Neural progenitor cell (in vitro differentiated cells): ENCODE results near the gene SLC23A2. TPM values are rescaled to one million over a fixed set of nuclear protein-coding genes. Genes with fewer than 3 reads are reported as not detected.

ENCODE experiments used
- DNase-seq: peaks from one replicate; pipeline ENCODE4 v3.0.0-alpha.2; 2016; ENCODE audit warnings: low spot score
- H2AFZ ChIP-seq: fragments of 200-600 bp; sonication (generic); replicated peaks from 2 replicates; pipeline ENCODE4 v1.6.1; 2016; ENCODE audit warnings: antibody characterized with exemption
- H3F3A ChIP-seq: fragments of 200-600 bp; sonication (generic); 2 replicates; pipeline ENCODE4 v1.6.1; 2016; ENCODE audit warnings: antibody characterized with exemption, low read depth
- H3K27ac ChIP-seq: fragments of 200-600 bp; sonication (generic); 2 replicates; pipeline ENCODE4 v1.5.1; 2016; ENCODE audit warnings: mild to moderate bottlenecking
- H3K27me3 ChIP-seq: fragments of 200-600 bp; sonication (generic); 2 replicates; pipeline ENCODE4 v1.6.1; 2016; ENCODE audit warnings: mild to moderate bottlenecking, moderate library complexity
- H3K36me3 ChIP-seq: fragments of 200-600 bp; sonication (generic); 2 replicates; pipeline ENCODE4 v1.5.1; 2016
- H3K4me1 ChIP-seq: fragments of 200-600 bp; sonication (generic); 2 replicates; pipeline ENCODE4 v1.6.1; 2016; ENCODE audit warnings: mixed run types
- H3K4me2 ChIP-seq: fragments of 200-600 bp; sonication (generic); 2 replicates; pipeline ENCODE4 v1.6.1; 2016
- H3K4me3 ChIP-seq: fragments of 200-600 bp; sonication (generic); 2 replicates; pipeline ENCODE4 v1.5.1; 2016
- H3K79me2 ChIP-seq: fragments of 200-600 bp; sonication (generic); 2 replicates; pipeline ENCODE4 v1.6.1; 2016; ENCODE audit warnings: low read depth
- H3K9ac ChIP-seq: fragments of 200-600 bp; sonication (generic); 2 replicates; pipeline ENCODE4 v1.6.1; 2016
- H3K9me3 ChIP-seq: fragments of 200-600 bp; sonication (generic); 2 replicates; pipeline ENCODE4 v1.5.1; 2016; ENCODE audit warnings: low read depth
- H4K20me1 ChIP-seq: fragments of 200-600 bp; sonication (generic); 2 replicates; pipeline ENCODE4 v1.6.1; 2016; ENCODE audit warnings: low read depth
- H3K27ac Mint-ChIP-seq: 3 replicates; pipeline ENCODE4 v1.8.0; 2021; ENCODE audit warnings: mixed read lengths
- H3K27me3 Mint-ChIP-seq: 2 replicates; pipeline ENCODE4 v1.8.0; 2022; ENCODE audit warnings: low read depth, mild to moderate bottlenecking, inconsistent platforms, moderate library complexity, mixed read lengths; ENCODE audit not compliant: insufficient read depth
- H3K36me3 Mint-ChIP-seq: 3 replicates; pipeline ENCODE4 v1.8.0; 2021; ENCODE audit warnings: mixed read lengths
- H3K4me1 Mint-ChIP-seq: 3 replicates; pipeline ENCODE4 v1.8.0; 2021; ENCODE audit warnings: mixed read lengths
- H3K4me3 Mint-ChIP-seq: 3 replicates; pipeline ENCODE4 v1.8.0; 2021; ENCODE audit warnings: mild to moderate bottlenecking, moderate library complexity, mixed read lengths
- H3K9me3 Mint-ChIP-seq: 3 replicates; pipeline ENCODE4 v1.8.0; 2020; ENCODE audit warnings: mixed read lengths
- EZH2 ChIP-seq: fragments of 200-600 bp; sonication (generic); IDR thresholded peaks from 2 replicates; pipeline ENCODE4 v1.6.1; 2017; ENCODE audit warnings: antibody characterized with exemption, mild to moderate bottlenecking, moderate library complexity
- EZH2phosphoT487 ChIP-seq: fragments of 200-600 bp; sonication (generic); IDR thresholded peaks from 2 replicates; pipeline ENCODE4 v1.6.1; 2017; ENCODE audit warnings: antibody characterized with exemption
- total RNA-seq: library from RNA; depleted of rRNA; stranded (reverse); fragments of >200 nt; gene quantifications from 2 replicates; pipeline ENCODE4 v1.2.3, GENCODE V29; 2015; ENCODE audit warnings: low replicate concordance
- TF ChIP-seq, protein P1 (sequence below): fragments of 200-600 bp; sonication (generic); IDR thresholded peaks from 2 replicates; pipeline ENCODE4 v1.5.1; 2017; ENCODE audit warnings: antibody characterized with exemption, mild to moderate bottlenecking

The SLC23A2 gene
- total RNA-seq, 1 donor from 2014 or later, result 13.0 TPM

DNA sequence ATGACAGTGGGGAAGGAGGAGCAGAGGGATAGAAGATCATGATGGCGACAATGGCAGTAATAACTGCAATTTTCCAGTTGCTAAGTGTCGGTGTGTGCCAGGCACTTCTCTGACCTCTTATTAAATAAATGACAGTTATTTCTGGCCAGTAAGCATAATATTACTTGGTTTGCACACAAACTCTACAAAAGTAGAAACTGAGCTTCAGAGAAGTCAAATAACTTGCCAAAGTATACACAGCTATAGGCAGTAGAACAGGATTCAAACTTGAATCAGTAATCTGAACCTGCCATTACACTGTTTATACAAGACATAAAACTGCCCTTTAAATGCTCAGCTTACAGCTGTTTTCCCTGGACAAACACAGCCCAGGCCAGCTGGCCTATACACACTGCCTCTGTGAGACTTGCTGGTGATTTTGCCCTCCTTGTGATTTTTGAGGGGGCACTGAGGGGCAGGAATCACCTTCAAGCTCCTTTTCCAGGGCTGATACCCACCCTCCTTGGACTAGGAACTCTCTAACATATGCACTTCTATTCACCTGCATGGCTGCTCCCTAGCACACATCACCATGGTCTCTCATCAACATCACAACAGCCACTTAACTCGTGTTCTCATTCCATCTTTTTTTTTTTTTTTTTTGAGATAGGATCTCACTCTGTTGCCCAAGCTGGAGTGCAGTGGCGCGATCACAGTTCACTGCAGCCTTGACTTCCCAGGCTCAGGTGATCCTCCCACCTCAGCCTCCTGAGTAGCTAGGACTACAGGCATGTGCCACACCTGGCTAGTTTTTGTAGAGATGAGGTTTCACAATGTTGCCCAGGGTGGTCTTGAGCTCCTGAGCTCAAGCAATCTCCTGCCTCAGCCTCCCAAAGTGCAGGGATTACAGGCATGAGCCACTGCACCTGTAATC, 63.6 kb downstream of the SLC23A2 start:
- H2AFZ ChIP-seq, result no peak overlapping the region
- H3K4me1 Mint-ChIP-seq, result peaks cover 3% of the 10 kb centered on the region
- no peaks in the 10 kb centered on the region for H4K20me1 ChIP-seq
- no peak overlapping the region for H3K4me3 Mint-ChIP-seq
- H3K36me3 Mint-ChIP-seq, result no peaks in the 10 kb centered on the region
- no peak overlapping the region for H3K4me2 ChIP-seq
- no peaks in the 10 kb centered on the region for H3K9me3 Mint-ChIP-seq
- no peak overlapping the region for H3K4me3 ChIP-seq
- no peak overlapping the region for H3K27ac ChIP-seq
- H3K4me1 ChIP-seq, result no peaks in the 10 kb centered on the region
- no peaks in the 10 kb centered on the region for H3K36me3 ChIP-seq
- no peaks in the 10 kb centered on the region for H3F3A ChIP-seq
- DNase-seq, result no peak
- H3K27ac Mint-ChIP-seq, result no peak overlapping the region
- no peaks in the 10 kb centered on the region for H3K27me3 ChIP-seq
- no peak for TF ChIP-seq EZH2phosphoT487
- no peak for TF ChIP-seq EZH2
- TF ChIP-seq, protein P1, sequence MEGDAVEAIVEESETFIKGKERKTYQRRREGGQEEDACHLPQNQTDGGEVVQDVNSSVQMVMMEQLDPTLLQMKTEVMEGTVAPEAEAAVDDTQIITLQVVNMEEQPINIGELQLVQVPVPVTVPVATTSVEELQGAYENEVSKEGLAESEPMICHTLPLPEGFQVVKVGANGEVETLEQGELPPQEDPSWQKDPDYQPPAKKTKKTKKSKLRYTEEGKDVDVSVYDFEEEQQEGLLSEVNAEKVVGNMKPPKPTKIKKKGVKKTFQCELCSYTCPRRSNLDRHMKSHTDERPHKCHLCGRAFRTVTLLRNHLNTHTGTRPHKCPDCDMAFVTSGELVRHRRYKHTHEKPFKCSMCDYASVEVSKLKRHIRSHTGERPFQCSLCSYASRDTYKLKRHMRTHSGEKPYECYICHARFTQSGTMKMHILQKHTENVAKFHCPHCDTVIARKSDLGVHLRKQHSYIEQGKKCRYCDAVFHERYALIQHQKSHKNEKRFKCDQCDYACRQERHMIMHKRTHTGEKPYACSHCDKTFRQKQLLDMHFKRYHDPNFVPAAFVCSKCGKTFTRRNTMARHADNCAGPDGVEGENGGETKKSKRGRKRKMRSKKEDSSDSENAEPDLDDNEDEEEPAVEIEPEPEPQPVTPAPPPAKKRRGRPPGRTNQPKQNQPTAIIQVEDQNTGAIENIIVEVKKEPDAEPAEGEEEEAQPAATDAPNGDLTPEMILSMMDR, result no peak
- no peaks in the 10 kb centered on the region for H3K27me3 Mint-ChIP-seq
- no peak overlapping the region for H3K9ac ChIP-seq
- H3K9me3 ChIP-seq, result no peaks in the 10 kb centered on the region
- no peaks in the 10 kb centered on the region for H3K79me2 ChIP-seq

DNA sequence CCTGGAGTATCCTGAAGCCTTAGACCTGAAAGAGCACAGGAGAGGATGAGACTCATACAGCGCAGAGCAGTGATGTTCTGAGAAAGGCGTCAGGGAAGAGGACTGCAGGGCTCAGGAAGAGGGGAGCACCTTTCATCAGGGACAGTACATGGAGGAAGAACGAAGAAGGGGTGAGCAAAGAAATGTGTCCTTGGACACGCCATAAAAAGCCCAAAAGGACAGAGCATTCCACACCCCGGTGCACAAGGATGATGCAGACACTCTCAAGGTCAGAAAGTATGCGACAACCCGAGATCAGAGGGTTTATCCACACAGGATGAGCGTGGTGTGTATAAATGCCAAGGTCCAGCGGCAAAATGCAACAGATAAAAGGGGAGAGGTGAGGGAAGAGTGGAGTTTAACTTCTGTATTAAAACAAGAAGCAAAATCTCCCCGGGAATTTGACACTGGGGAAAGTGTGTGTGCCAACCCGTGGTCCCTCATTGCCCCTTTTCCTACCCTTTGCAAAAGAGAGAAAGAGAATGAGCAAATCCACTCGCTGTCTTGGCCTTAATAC, 64.4 kb downstream of the SLC23A2 start:
- Histone ChIP-seq H3K4me1 (no peaks in the 10 kb centered on the region), H3K9ac (no peak overlapping the region), H3F3A (no peaks in the 10 kb centered on the region), H3K27ac (no peak overlapping the region), H3K4me3 (no peak overlapping the region), H3K9me3 (no peaks in the 10 kb centered on the region), H2AFZ (no peak overlapping the region), H4K20me1 (no peaks in the 10 kb centered on the region), H3K27me3 (no peaks in the 10 kb centered on the region), H3K36me3 (no peaks in the 10 kb centered on the region), H3K79me2 (no peaks in the 10 kb centered on the region), H3K4me2 (no peak overlapping the region)
- DNase-seq, result no peak
- H3K36me3 Mint-ChIP-seq, result no peaks in the 10 kb centered on the region
- H3K27ac Mint-ChIP-seq, result no peak overlapping the region
- TF ChIP-seq EZH2, result no peak
- TF ChIP-seq EZH2phosphoT487, result no peak
- TF ChIP-seq, protein P1, result no peak
- H3K4me3 Mint-ChIP-seq, result no peak overlapping the region
- no peaks in the 10 kb centered on the region for H3K4me1 Mint-ChIP-seq
- H3K9me3 Mint-ChIP-seq, result no peaks in the 10 kb centered on the region
- no peaks in the 10 kb centered on the region for H3K27me3 Mint-ChIP-seq

DNA sequence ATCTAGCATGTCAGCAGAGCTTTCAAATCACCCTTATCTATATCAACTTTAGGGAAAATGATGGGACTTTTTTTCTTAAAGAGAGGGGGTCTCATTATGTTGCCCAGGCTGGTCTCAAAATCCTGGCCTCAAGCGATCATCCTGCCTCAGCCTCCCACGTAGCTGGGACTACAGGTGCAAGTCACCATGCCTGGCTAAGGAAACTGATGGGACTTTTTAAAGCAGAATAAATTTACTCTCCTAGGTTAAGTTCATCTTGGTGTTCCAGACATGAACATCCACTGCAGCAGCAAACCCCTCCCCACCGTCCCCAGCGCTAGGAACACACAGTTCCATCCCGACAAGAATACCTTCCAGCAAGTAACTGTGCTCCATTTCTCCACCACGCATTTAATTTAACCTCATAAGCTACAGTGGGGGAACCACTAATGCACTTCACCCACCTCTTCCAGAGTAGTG, 64.9 kb downstream of the SLC23A2 start:
- H3K4me3 ChIP-seq, result no peak overlapping the region
- H3K9ac ChIP-seq, result no peak overlapping the region
- no peaks in the 10 kb centered on the region for H3K36me3 ChIP-seq
- no peak for TF ChIP-seq EZH2phosphoT487
- no peak for TF ChIP-seq EZH2
- TF ChIP-seq, protein P1, result no peak
- no peak overlapping the region for H3K27ac ChIP-seq
- no peaks in the 10 kb centered on the region for H3K79me2 ChIP-seq
- no peaks in the 10 kb centered on the region for H3K4me1 Mint-ChIP-seq
- H3K27ac Mint-ChIP-seq, result no peak overlapping the region
- H3K4me1 ChIP-seq, result no peaks in the 10 kb centered on the region
- no peak overlapping the region for H2AFZ ChIP-seq
- no peaks in the 10 kb centered on the region for H3K9me3 Mint-ChIP-seq
- H3K4me3 Mint-ChIP-seq, result no peak overlapping the region
- H3K27me3 Mint-ChIP-seq, result no peaks in the 10 kb centered on the region
- H3K27me3 ChIP-seq, result no peaks in the 10 kb centered on the region
- no peaks in the 10 kb centered on the region for H3K36me3 Mint-ChIP-seq
- H4K20me1 ChIP-seq, result no peaks in the 10 kb centered on the region
- no peak for DNase-seq
- no peaks in the 10 kb centered on the region for H3K9me3 ChIP-seq
- no peaks in the 10 kb centered on the region for H3F3A ChIP-seq
- no peak overlapping the region for H3K4me2 ChIP-seq
